ENCODE results near the gene TXNDC17.

TXNDC17 gene

GRCh38 chr17:6641247-6641863, 495 bp downstream of the TXNDC17 start:
- TF ChIP-seq CTCF (IDR thresholded peaks at IDR 0.05; ENCODE audit: low read depth, low read length) = no peak
- no peak for DNase-seq (ENCODE audit: extremely low read depth, low read depth)

- no peak for TF ChIP-seq CTCF (IDR thresholded peaks at IDR 0.05; ENCODE audit: low read depth, low read length)
- no peak for DNase-seq (ENCODE audit: extremely low read depth, low read depth)
These were observed 1.7 kb downstream of the TXNDC17 start for GRCh38 chr17:6642592-6642991.

GRCh38 chr17:6643451-6644125, 2.7 kb downstream of the TXNDC17 start:
- TF ChIP-seq CTCF (IDR thresholded peaks at IDR 0.05; ENCODE audit: low read depth, low read length) = no peak
- DNase-seq (ENCODE audit: extremely low read depth, low read depth) = no peak

GRCh38 chr17:6648181-6648580, 7.3 kb downstream of the TXNDC17 start:
- no peak for DNase-seq (ENCODE audit: extremely low read depth, low read depth)
- no peak; the same call in 1 of the 2 replicates for TF ChIP-seq CTCF (IDR thresholded peaks at IDR 0.05; ENCODE audit: low read depth, low read length)

GRCh38 chr17:6651354-6651918, 10.6 kb downstream of the TXNDC17 start, which contains the start of the genes C17orf100 and MED31:
C17orf100 (plus strand) TSS chr17:6651762; CDS start chr17:6651914, 152 bp downstream.
MED31 (minus strand) TSS chr17:6651605; CDS start chr17:6651528, 77 bp downstream.
- no peak for TF ChIP-seq CTCF (IDR thresholded peaks at IDR 0.05; ENCODE audit: low read depth, low read length)
- DNase-seq (ENCODE audit: extremely low read depth, low read depth) = peak; percentile 72

GRCh38 chr17:6651919-6652452, 11.1 kb downstream of the TXNDC17 start:
- no peak for DNase-seq (ENCODE audit: extremely low read depth, low read depth)
- TF ChIP-seq CTCF (IDR thresholded peaks at IDR 0.05; ENCODE audit: low read depth, low read length) = no peak

Data from AG09319 (cell line).